Islet of Langerhans (tissue), 1 donor: ENCODE data around the gene NPHP4.

Source experiments
- FAIRE-seq: peaks from one replicate; lab custom pipeline; 2011; peaks lifted over from hg19 to GRCh38; lab: Jason Lieb, UNC

NPHP4 gene

GRCh38 chr1:5828308-5828935 is 163.8 kb downstream of the NPHP4 start:
- no peak for FAIRE-seq

DNA sequence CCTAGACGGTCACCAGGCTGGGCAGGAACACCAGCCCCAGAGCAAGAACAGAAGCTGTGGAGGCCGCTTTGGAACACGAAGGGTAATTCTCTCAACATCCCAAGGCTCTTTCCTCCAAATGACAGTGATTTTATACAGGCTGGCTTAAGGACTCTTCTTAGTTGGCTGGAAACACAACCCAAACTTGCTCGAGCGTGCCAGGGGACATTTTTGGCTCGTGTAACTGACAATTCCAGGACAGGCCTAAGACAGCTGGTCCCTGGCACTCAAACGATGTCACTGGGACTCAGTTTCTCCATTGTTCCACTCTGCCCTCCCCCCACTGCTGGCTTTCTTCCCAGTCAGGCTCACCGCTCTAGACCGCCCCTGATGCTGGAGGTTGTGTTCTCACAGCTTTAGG is 164.7 kb downstream of the NPHP4 start:
- no peak for FAIRE-seq

- FAIRE-seq: no peak
Measured at GRCh38 chr1:5826601-5827000, 165.6 kb downstream of the NPHP4 start.

GRCh38 chr1:5822726-5823125 is 169.5 kb downstream of the NPHP4 start:
- FAIRE-seq: no peak

GRCh38 chr1:5822266-5822665 is 170.0 kb downstream of the NPHP4 start:
- FAIRE-seq: no peak

GRCh38 chr1:5821540-5822176 is 170.6 kb downstream of the NPHP4 start:
- no peak for FAIRE-seq

DNA sequence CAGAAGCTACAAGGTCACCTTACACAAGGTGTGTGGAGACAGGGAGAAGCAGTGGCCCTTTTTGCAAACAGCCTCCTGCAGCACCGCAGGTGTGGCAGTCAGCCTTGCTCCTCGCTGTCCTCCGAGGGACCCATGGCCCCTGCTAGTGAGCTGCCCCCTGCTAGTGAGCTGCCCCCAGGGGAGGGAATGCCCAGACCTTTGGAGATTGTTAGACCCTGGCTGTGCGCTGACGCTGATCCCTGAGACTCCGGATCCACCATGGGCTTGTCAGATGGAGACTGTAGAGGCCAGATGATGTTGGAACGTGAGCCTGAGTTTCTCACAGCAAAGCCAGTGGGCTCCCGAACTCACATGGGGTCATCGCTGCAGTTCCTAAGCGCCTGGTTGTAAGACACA is 172.2 kb downstream of the NPHP4 start:
- FAIRE-seq: no peak

DNA sequence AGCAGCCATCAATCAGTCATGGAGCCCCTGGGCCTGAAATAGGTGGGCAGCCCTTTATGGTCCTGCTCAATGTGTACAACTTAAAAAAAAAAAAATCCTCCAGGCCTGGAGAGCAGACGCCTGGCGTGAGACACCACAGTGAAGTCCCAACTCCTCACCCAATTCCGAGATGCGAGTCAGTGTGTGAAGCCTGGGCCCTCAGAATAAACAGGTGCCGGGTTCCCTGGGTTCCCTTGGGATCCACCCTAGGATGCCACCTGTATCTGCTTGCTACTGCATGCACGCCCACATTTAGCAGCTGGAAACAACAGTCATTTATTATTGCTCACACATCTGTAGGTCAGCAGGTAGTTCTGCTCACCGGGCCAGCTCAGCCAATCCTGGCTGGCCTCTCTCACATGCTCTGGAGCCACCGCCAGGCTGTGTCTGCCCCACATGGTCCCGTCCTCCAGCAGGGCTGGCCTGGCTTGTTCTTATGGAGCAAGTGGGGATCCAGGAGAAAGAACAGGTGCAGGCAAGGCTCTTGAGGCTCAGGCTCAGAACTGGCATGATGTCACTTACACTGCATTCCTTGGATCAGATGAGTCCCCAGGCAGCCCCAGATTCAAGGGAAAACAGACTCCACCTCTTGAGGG is 172.7 kb downstream of the NPHP4 start:
- FAIRE-seq: no peak

- no peak for FAIRE-seq
Measured at GRCh38 chr1:5818755-5819154, 173.5 kb downstream of the NPHP4 start.

DNA sequence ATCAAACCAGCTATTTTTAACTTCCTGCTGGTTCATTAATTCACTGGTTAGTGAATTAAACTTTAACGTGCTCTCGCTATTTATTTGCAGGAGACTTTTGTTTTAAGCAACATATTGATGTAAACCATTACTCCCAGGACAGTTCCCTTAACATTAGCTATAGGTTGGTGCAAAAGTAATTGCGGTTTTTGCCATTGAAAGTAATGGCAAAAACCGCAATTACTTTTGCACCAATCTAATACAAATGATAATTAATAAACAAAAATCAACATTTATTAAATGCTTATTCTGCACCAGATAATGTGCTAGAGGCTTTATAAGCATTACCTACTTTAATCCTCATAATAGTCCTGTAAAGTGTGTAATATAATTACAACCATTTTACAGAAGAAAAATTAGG is 176.5 kb downstream of the NPHP4 start:
- no peak for FAIRE-seq

- no peak for FAIRE-seq
Measured at GRCh38 chr1:5815211-5815610, 177.0 kb downstream of the NPHP4 start.

GRCh38 chr1:5814046-5814619 is 178.1 kb downstream of the NPHP4 start:
- FAIRE-seq: no peak

GRCh38 chr1:5813480-5813879 is 178.7 kb downstream of the NPHP4 start:
- FAIRE-seq: no peak
